IMR-90 (cell line): ENCODE measurements around the gene FAM110A. TPM values are rescaled to one million over a fixed set of nuclear protein-coding genes. Genes with fewer than 3 reads are reported as not detected.

Source experiments
- ATAC-seq: fragments of 200-7000 bp; cut with Tn5 transposase; 2 replicates; pipeline ENCODE4 v1.9.1; 2020; ENCODE audit warnings: low read depth, mild to moderate bottlenecking, moderate library complexity
- BruUV-seq: library from RNA; stranded (reverse); fragments of 400-500 nt; replicated peaks from 2 replicates; lab custom pipeline; 2021; lab: Mats Ljungman, UMichigan
- CTCF ChIA-PET: fragments of 300-600 bp; formaldehyde crosslinking; extraction: SDS; loops from one replicate; lab custom pipeline; 2021; ENCODE audit warnings: antibody characterized with exemption; lab: Yijun Ruan, JAX
- POLR2A ChIA-PET: fragments of 300-600 bp; sonication (Branson Sonifier 250); formaldehyde crosslinking; loops from one replicate; lab custom pipeline; 2022; ENCODE audit warnings: antibody characterized with exemption; ENCODE audit not compliant: unreplicated experiment; lab: Charles Lee
- DNase-seq: peaks from one replicate; pipeline ENCODE4 v3.0.0; 2013
- H2AFZ ChIP-seq: replicated peaks from 2 replicates; pipeline ENCODE3; 2013; ENCODE audit warnings: low read length, mild to moderate bottlenecking; ENCODE audit not compliant: poor library complexity
- H2AK5ac ChIP-seq: 2 replicates; pipeline ENCODE4 v1.6.1; 2013; ENCODE audit warnings: low read depth, low read length, inconsistent platforms
- H2AK9ac ChIP-seq: replicated peaks from 2 replicates; pipeline ENCODE3; 2013; ENCODE audit warnings: mild to moderate bottlenecking, low read depth, low read length, moderate library complexity; ENCODE audit not compliant: poor library complexity
- H2BK120ac ChIP-seq: 2 replicates; pipeline ENCODE4 v1.6.1; 2013; ENCODE audit warnings: low read depth, low read length, inconsistent platforms
- H2BK15ac ChIP-seq: 3 replicates; pipeline ENCODE4 v1.6.1; 2013; ENCODE audit warnings: low read depth, low read length, inconsistent platforms
- H2BK20ac ChIP-seq: 2 replicates; pipeline ENCODE4 v1.6.1; 2013; ENCODE audit warnings: low read depth, mild to moderate bottlenecking, inconsistent platforms, low read length, moderate library complexity
- H2BK5ac ChIP-seq: 2 replicates; pipeline ENCODE4 v1.6.1; 2013; ENCODE audit warnings: mild to moderate bottlenecking, low read depth, low read length, inconsistent platforms; ENCODE audit not compliant: poor library complexity, severe bottlenecking
- H3K14ac ChIP-seq: replicated peaks from 2 replicates; pipeline ENCODE4 v1.6.1; 2013; ENCODE audit warnings: low read depth, low read length, inconsistent platforms
- H3K18ac ChIP-seq: 2 replicates; pipeline ENCODE4 v1.6.1; 2013; ENCODE audit warnings: low read depth, low read length, control low read depth
- H3K23ac ChIP-seq: 2 replicates; pipeline ENCODE4 v1.6.1; 2013; ENCODE audit warnings: low read depth, low read length, inconsistent platforms
- H3K27ac ChIP-seq: 2 replicates; pipeline ENCODE4 v1.5.1; 2013; ENCODE audit warnings: mild to moderate bottlenecking, control low read depth, low read length; ENCODE audit not compliant: insufficient read depth
- H3K27me3 ChIP-seq: 2 replicates; pipeline ENCODE4 v1.6.1; 2013; ENCODE audit warnings: low read length; ENCODE audit not compliant: control insufficient read depth, insufficient read depth
- H3K36me3 ChIP-seq: 2 replicates; pipeline ENCODE4 v1.6.1; 2013; ENCODE audit warnings: low read length, mixed read lengths; ENCODE audit not compliant: control insufficient read depth, insufficient read depth
- H3K4ac ChIP-seq: 2 replicates; pipeline ENCODE4 v1.6.1; 2013; ENCODE audit warnings: low read depth, low read length, inconsistent platforms
- H3K4me1 ChIP-seq: 2 replicates; pipeline ENCODE4 v1.6.1; 2013; ENCODE audit warnings: low read length, mixed read lengths; ENCODE audit not compliant: control insufficient read depth, insufficient read depth
- H3K4me2 ChIP-seq: 2 replicates; pipeline ENCODE4 v1.6.1; 2013; ENCODE audit warnings: low read depth, mild to moderate bottlenecking, control low read depth, low read length, moderate library complexity
- H3K4me3 ChIP-seq: 2 replicates; pipeline ENCODE4 v1.5.1; 2013; ENCODE audit warnings: low read depth, mild to moderate bottlenecking, control low read depth, low read length, moderate library complexity; ENCODE audit not compliant: insufficient read depth
- H3K56ac ChIP-seq: 2 replicates; pipeline ENCODE4 v1.6.1; 2013; ENCODE audit warnings: low read length, inconsistent platforms; ENCODE audit not compliant: insufficient read depth; ENCODE audit errors: extremely low read depth
- H3K79me1 ChIP-seq, 2 experiments: 2 replicates each; pipeline ENCODE4 v1.6.1; 2013; ENCODE audit warnings: low read length in 2 of 2, inconsistent platforms in 1 of 2, low read depth in 1 of 2
- H3K9ac ChIP-seq: 2 replicates; pipeline ENCODE4 v1.6.1; 2013; ENCODE audit warnings: low read depth, low read length, control low read depth
- H3K9me1 ChIP-seq: 2 replicates; pipeline ENCODE4 v1.6.1; 2013; ENCODE audit warnings: low read length, inconsistent platforms; ENCODE audit not compliant: insufficient read depth
- H3K9me3 ChIP-seq: 2 replicates; pipeline ENCODE4 v1.6.1; 2013; ENCODE audit warnings: low read length; ENCODE audit not compliant: control insufficient read depth, insufficient read depth
- H4K20me1 ChIP-seq: 2 replicates; pipeline ENCODE4 v1.6.1; 2013; ENCODE audit warnings: low read length, inconsistent platforms; ENCODE audit not compliant: insufficient read depth
- H4K5ac ChIP-seq: 2 replicates; pipeline ENCODE4 v1.6.1; 2013; ENCODE audit warnings: mild to moderate bottlenecking, low read depth, low read length, control low read depth
- H4K8ac ChIP-seq, 2 experiments: 2 replicates each; pipeline ENCODE4 v1.6.1; 2013; ENCODE audit warnings: low read depth in 2 of 2, low read length in 2 of 2, control low read depth in 1 of 2, inconsistent platforms in 1 of 2
- H4K91ac ChIP-seq: 2 replicates; pipeline ENCODE4 v1.6.1; 2013; ENCODE audit warnings: low read depth, low read length, inconsistent platforms; ENCODE audit not compliant: insufficient read depth
- RFX5 ChIP-seq: IDR thresholded peaks from 2 replicates; pipeline ENCODE4 v1.8.0; 2012; ENCODE audit warnings: low read depth, mild to moderate bottlenecking, low read length, moderate library complexity
- WGBS, 2 experiments: methylation state at CpG; one replicate each; pipeline versions ENCODE4 v1.1.5 to v1.1.7; 2013; ENCODE audit warnings: missing lambda C conversion rate in 2 of 2; ENCODE audit not compliant: insufficient read length in 1 of 2; ENCODE audit errors: extremely low coverage in 2 of 2; 5-methylcytosine and 5-hydroxymethylcytosine counted together
- dilution Hi-C: fragments of 300-500 bp; cut with HindIII; formaldehyde crosslinking; loops from one replicate; pipeline ENCODE4 v1.14.3; 2018; ENCODE audit warnings: low sequenced_read_pairs; ENCODE audit not compliant: unreplicated experiment
- in situ Hi-C: fragments of 300-500 bp; cut with MboI; formaldehyde crosslinking; loops from 3 replicates; pipeline ENCODE4 v1.14.3; 2019; ENCODE audit warnings: low sequenced_read_pairs, inconsistent platforms, mixed read lengths
- intact Hi-C: fragments of 100-400 bp; cut with micrococcal nuclease; formaldehyde crosslinking; loops from 2 replicates; pipeline ENCODE4 v1.10.0; 2022
- polyA plus RNA-seq, 3 experiments: library from polyadenylated mRNA; depleted of rRNA; stranded (reverse); fragments of >200 nt; gene quantifications; 2 replicates each; pipeline ENCODE4 v1.2.3, GENCODE V29; 2012; ENCODE audit warnings: low replicate concordance in 1 of 3
- total RNA-seq: library from RNA; depleted of rRNA; stranded (reverse); fragments of >200 nt; gene quantifications from 2 replicates; pipeline ENCODE4 v1.2.3, GENCODE V29; 2012

Gene FAM110A
- total and polyA plus RNA-seq, 2 of the 4 experiments (the other 2 are of a cell fraction), result 0.36 to 3.6 TPM

- no peak for ATAC-seq
- no peak for TF ChIP-seq RFX5
- dilution Hi-C loops, result no loop called here
- intact Hi-C loops, result loop anchor here (5.0 kb wide), 1 partner anchor 126 kb away; no protein-coding TSS in a partner anchor
- in situ Hi-C loops, result no loop called here
- no peak overlapping the region for H2AK9ac ChIP-seq
- H2BK15ac ChIP-seq, result no peak overlapping the region
- H2AFZ ChIP-seq, result no peak overlapping the region
- H3K4ac ChIP-seq, result no peak overlapping the region
- H3K9me3 ChIP-seq, result no peaks in the 10 kb centered on the region
- no peak overlapping the region for H3K23ac ChIP-seq
- H3K79me1 ChIP-seq, result peaks cover 9 to 18% of the 10 kb centered on the region in 2 experiments
- no peak overlapping the region for H4K8ac ChIP-seq
- H3K27ac ChIP-seq, result no peak overlapping the region
- H2AK5ac ChIP-seq, result no peak overlapping the region
- no peaks in the 10 kb centered on the region for H3K36me3 ChIP-seq
- H3K9ac ChIP-seq, result no peak overlapping the region
- H4K5ac ChIP-seq, result no peak overlapping the region
- no peak overlapping the region for H3K4me3 ChIP-seq
- no peak overlapping the region for H4K91ac ChIP-seq
- peaks cover 10% of the 10 kb centered on the region; the same call in 1 of the 2 replicates for H3K4me1 ChIP-seq
- no peak overlapping the region for H3K4me2 ChIP-seq
- no CpG with 5 or more reads among the region's 3 CpGs for WGBS, 2 experiments
- H3K27me3 ChIP-seq, result no peaks in the 10 kb centered on the region
- H3K14ac ChIP-seq, result no peak overlapping the region
- no peak for DNase-seq
- no TSS peak for BruUV-seq
- no peak overlapping the region for H2BK120ac ChIP-seq
- CTCF ChIA-PET, result interaction anchor here (0.6 kb wide), 1 partner anchor 13 kb away, joined by 7 read pairs; no protein-coding TSS in a partner anchor
- H2BK20ac ChIP-seq, result no peak overlapping the region
- no peak overlapping the region for H3K56ac ChIP-seq
- peaks cover 7% of the 10 kb centered on the region; the same call in 1 of the 2 replicates for H3K9me1 ChIP-seq
- no peak overlapping the region for H2BK5ac ChIP-seq
- no peak overlapping the region for H3K18ac ChIP-seq
- POLR2A ChIA-PET, result no interaction called here
- H4K20me1 ChIP-seq, result no peaks in the 10 kb centered on the region
Measured at GRCh38 chr20:831251-831650, 2.3 kb upstream of the FAM110A start.
